GM19467 (cell line): ENCODE measurements around the gene TRPC1.
"Not testable (repeated sequence)": the region's sequence is repeated elsewhere in the genome, so short reads cannot be mapped to it uniquely, and the experiment has no call there.

Source experiments
- ATAC-seq: cut with Tn5 transposase; IDR thresholded peaks from one replicate; pipeline ENCODE4 v1.9.1; 2021; ENCODE audit warnings: mild to moderate bottlenecking, moderate library complexity; ENCODE audit not compliant: unreplicated experiment

Gene TRPC1

GRCh38 chr3:142750531-142750930 is 26.7 kb downstream of the TRPC1 start:
- ATAC-seq: not testable (repeated sequence)

GRCh38 chr3:142752605-142753004 is 28.8 kb downstream of the TRPC1 start:
- ATAC-seq: not testable (repeated sequence)

- ATAC-seq: no peak
Observed at GRCh38 chr3:142754494-142754893, 30.7 kb downstream of the TRPC1 start.

- no peak for ATAC-seq
Observed at GRCh38 chr3:142768338-142768737, 44.5 kb downstream of the TRPC1 start.

- ATAC-seq: no peak
Observed at GRCh38 chr3:142777927-142778326, 54.1 kb downstream of the TRPC1 start.

- ATAC-seq: no peak
Observed at GRCh38 chr3:142778541-142778940, 54.7 kb downstream of the TRPC1 start.

GRCh38 chr3:142779591-142779990 is 55.8 kb downstream of the TRPC1 start:
- ATAC-seq: no peak

GRCh38 chr3:142782616-142783015 is 58.8 kb downstream of the TRPC1 start:
- no peak for ATAC-seq

GRCh38 chr3:142784228-142784627 is 60.4 kb downstream of the TRPC1 start:
- ATAC-seq: no peak

- ATAC-seq: no peak
Observed at GRCh38 chr3:142785996-142786395, 62.2 kb downstream of the TRPC1 start.

- no peak for ATAC-seq
Observed at GRCh38 chr3:142787719-142788118, 63.9 kb downstream of the TRPC1 start.

GRCh38 chr3:142794508-142794907 is 70.7 kb downstream of the TRPC1 start:
- ATAC-seq: no peak

GRCh38 chr3:142795332-142795731 is 71.5 kb downstream of the TRPC1 start:
- no peak for ATAC-seq

- ATAC-seq: no peak
Observed at GRCh38 chr3:142796823-142797222, 73.0 kb downstream of the TRPC1 start.

GRCh38 chr3:142801746-142802145 is 77.9 kb downstream of the TRPC1 start:
- no peak for ATAC-seq

- no peak for ATAC-seq
Observed at GRCh38 chr3:142802891-142803290, 79.1 kb downstream of the TRPC1 start.

- no peak for ATAC-seq
Observed at GRCh38 chr3:142808103-142808917, 84.5 kb downstream of the TRPC1 start.

GRCh38 chr3:142809259-142809658 is 85.4 kb downstream of the TRPC1 start:
- no peak for ATAC-seq

- ATAC-seq: no peak
Observed at GRCh38 chr3:142815803-142816202, 92.0 kb downstream of the TRPC1 start.

GRCh38 chr3:142817356-142817755 is 93.5 kb downstream of the TRPC1 start:
- ATAC-seq: no peak

- ATAC-seq: no peak
Observed at GRCh38 chr3:142817897-142818296, 94.1 kb downstream of the TRPC1 start.

- no peak for ATAC-seq
Observed at GRCh38 chr3:142818651-142819050, 94.8 kb downstream of the TRPC1 start.

- ATAC-seq: no peak
Observed at GRCh38 chr3:142819179-142819578, 95.3 kb downstream of the TRPC1 start.
